Measurements from ENCODE around the gene GP1BA.
A peak's percentile ranks its signal among the peaks of the same experiment; 100 is the strongest.

GP1BA gene

DNA sequence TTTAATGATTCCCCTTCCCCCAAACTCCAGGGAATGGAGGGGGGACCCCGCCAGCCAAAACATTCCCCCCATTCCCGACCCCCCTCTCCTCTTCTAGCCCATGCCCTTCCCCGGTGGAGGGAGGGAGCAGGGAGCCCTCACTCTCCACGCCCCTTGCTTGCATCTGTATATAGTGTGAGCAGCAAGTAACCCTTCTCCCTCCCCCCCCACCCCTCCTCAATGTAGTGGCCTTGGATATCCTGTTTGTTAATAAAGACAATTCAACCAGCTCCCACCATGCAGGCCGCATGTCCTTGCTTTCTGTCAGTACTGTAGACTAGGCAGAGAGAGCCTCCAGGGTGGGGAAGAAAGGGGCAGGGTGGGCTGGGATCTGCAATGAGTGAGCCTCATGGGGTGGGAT is 34.3 kb upstream of the GP1BA start:
- no peaks in the 10 kb centered on the region for H3K79me2 ChIP-seq (ENCODE audit: control insufficient read depth, low read length)
- H3K27ac ChIP-seq (ENCODE audit: low read depth, low read length): no peak overlapping the region
- no peak for TF ChIP-seq EZH2phosphoT487 (IDR thresholded peaks at IDR 0.05; ENCODE audit: borderline replicate concordance, low read length)
- TF ChIP-seq, protein P1, sequence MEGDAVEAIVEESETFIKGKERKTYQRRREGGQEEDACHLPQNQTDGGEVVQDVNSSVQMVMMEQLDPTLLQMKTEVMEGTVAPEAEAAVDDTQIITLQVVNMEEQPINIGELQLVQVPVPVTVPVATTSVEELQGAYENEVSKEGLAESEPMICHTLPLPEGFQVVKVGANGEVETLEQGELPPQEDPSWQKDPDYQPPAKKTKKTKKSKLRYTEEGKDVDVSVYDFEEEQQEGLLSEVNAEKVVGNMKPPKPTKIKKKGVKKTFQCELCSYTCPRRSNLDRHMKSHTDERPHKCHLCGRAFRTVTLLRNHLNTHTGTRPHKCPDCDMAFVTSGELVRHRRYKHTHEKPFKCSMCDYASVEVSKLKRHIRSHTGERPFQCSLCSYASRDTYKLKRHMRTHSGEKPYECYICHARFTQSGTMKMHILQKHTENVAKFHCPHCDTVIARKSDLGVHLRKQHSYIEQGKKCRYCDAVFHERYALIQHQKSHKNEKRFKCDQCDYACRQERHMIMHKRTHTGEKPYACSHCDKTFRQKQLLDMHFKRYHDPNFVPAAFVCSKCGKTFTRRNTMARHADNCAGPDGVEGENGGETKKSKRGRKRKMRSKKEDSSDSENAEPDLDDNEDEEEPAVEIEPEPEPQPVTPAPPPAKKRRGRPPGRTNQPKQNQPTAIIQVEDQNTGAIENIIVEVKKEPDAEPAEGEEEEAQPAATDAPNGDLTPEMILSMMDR (IDR thresholded peaks at IDR 0.05; ENCODE audit: low read depth, low read length, poor library complexity, severe bottlenecking): no peak
- peaks cover 14% of the 10 kb centered on the region for H3K27me3 ChIP-seq (ENCODE audit: control insufficient read depth, low read length)
- peaks cover 22% of the 10 kb centered on the region for H3K4me1 ChIP-seq (ENCODE audit: control insufficient read depth, low read length)
- no peaks in the 10 kb centered on the region; the same call in 1 of the 2 replicates for H4K20me1 ChIP-seq (ENCODE audit: control insufficient read depth, insufficient read depth, low read depth, low read length)
- H3F3A ChIP-seq (ENCODE audit: control insufficient read depth, insufficient read depth): no peaks in the 10 kb centered on the region
- peaks cover 14% of the 10 kb centered on the region for H3K36me3 ChIP-seq (ENCODE audit: control insufficient read depth, low read length)
- no peaks in the 10 kb centered on the region for H3K9me2 ChIP-seq (replicated peaks; ENCODE audit: control insufficient read depth, low read length)
- H3K4me2 ChIP-seq (ENCODE audit: low read length): no peak overlapping the region
- no peak overlapping the region for H3K4me3 ChIP-seq (ENCODE audit: low read length)
- H3K9me3 ChIP-seq (ENCODE audit: control insufficient read depth, insufficient read depth, low read length): no peaks in the 10 kb centered on the region

DNA sequence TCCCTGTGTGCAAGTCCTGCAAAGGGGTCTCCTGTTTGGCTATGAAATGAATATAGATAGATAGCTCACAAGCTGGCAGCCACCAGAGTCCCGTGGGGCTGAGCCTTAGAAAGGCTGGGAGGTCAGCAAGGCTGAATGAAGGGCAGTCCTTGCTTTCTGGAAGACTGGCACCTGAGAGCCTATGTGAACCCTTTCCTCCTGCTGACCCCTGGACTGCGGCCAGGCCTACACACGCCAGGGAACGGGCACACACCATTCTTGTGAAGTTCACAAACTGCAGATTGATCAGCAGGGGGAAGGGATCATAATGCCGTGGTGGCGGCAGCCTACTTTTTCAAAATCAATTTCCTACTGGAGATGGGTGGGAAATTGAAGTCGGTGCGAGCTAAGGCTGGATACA is 33.7 kb upstream of the GP1BA start:
- Histone ChIP-seq H3K36me3 (ENCODE audit: control insufficient read depth, low read length) (peaks cover 14% of the 10 kb centered on the region), H3F3A (ENCODE audit: control insufficient read depth, insufficient read depth) (no peaks in the 10 kb centered on the region), H3K4me3 (ENCODE audit: low read length) (no peak overlapping the region), H3K9me2 (replicated peaks; ENCODE audit: control insufficient read depth, low read length) (no peaks in the 10 kb centered on the region), H3K27ac (ENCODE audit: low read depth, low read length) (no peak overlapping the region), H4K20me1 (ENCODE audit: control insufficient read depth, insufficient read depth, low read depth, low read length) (no peaks in the 10 kb centered on the region; the same call in 1 of the 2 replicates), H3K79me2 (ENCODE audit: control insufficient read depth, low read length) (no peaks in the 10 kb centered on the region), H3K4me2 (ENCODE audit: low read length) (no peak overlapping the region), H3K4me1 (ENCODE audit: control insufficient read depth, low read length) (peaks cover 28% of the 10 kb centered on the region), H3K27me3 (ENCODE audit: control insufficient read depth, low read length) (peaks cover 14% of the 10 kb centered on the region), H3K9me3 (ENCODE audit: control insufficient read depth, insufficient read depth, low read length) (no peaks in the 10 kb centered on the region)
- TF ChIP-seq, protein P1 (IDR thresholded peaks at IDR 0.05; ENCODE audit: low read depth, low read length, poor library complexity, severe bottlenecking): no peak
- TF ChIP-seq EZH2phosphoT487 (IDR thresholded peaks at IDR 0.05; ENCODE audit: borderline replicate concordance, low read length): no peak

DNA sequence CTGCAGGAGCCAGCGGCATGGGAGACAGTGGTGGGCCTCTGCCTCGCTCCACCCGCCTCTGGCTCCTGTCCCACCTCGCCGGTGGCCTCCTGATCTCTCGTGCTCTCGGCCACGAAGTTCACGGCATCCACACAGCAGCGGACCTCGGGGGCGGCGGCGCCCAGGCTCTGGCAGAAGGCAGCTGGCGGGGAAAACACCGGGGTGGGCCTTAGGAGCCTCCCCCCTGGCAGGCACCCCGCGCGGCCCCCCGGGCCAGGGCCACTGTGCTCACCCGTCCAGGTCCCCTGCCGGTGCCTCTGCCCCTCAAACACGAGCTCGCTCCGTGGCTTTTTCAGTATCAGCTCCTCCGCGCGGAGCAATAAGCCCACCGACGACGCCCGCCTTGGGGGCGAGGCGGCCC is 33.1 kb upstream of the GP1BA start:
- Histone ChIP-seq H3K27ac (ENCODE audit: low read depth, low read length) (no peak overlapping the region), H3K36me3 (ENCODE audit: control insufficient read depth, low read length) (peaks cover 14% of the 10 kb centered on the region), H3K79me2 (ENCODE audit: control insufficient read depth, low read length) (no peaks in the 10 kb centered on the region), H3K4me3 (ENCODE audit: low read length) (peak overlapping the region; percentile 60), H3K9me3 (ENCODE audit: control insufficient read depth, insufficient read depth, low read length) (no peaks in the 10 kb centered on the region), H3K27me3 (ENCODE audit: control insufficient read depth, low read length) (peaks cover 14% of the 10 kb centered on the region), H4K20me1 (ENCODE audit: control insufficient read depth, insufficient read depth, low read depth, low read length) (no peaks in the 10 kb centered on the region; the same call in 1 of the 2 replicates), H3K4me1 (ENCODE audit: control insufficient read depth, low read length) (peaks cover 32% of the 10 kb centered on the region), H3F3A (ENCODE audit: control insufficient read depth, insufficient read depth) (no peaks in the 10 kb centered on the region), H3K4me2 (ENCODE audit: low read length) (peak overlapping the region; percentile 62), H3K9me2 (replicated peaks; ENCODE audit: control insufficient read depth, low read length) (no peaks in the 10 kb centered on the region)
- TF ChIP-seq, protein P1 (IDR thresholded peaks at IDR 0.05; ENCODE audit: low read depth, low read length, poor library complexity, severe bottlenecking): no peak
- TF ChIP-seq EZH2phosphoT487 (IDR thresholded peaks at IDR 0.05; ENCODE audit: borderline replicate concordance, low read length): no peak
